Mucosa of stomach (tissue), 1 donor: ENCODE results near the gene CACNG1.

Source experiments
- H3K27me3 ChIP-seq: one replicate; pipeline ENCODE4 v1.7.0; 2013; ENCODE audit warnings: mild to moderate bottlenecking, low read length; ENCODE audit not compliant: control insufficient read depth, insufficient read depth
- H3K36me3 ChIP-seq: one replicate; pipeline ENCODE4 v1.7.0; 2013; ENCODE audit warnings: low read length; ENCODE audit not compliant: control insufficient read depth, insufficient read depth
- H3K4me1 ChIP-seq: one replicate; pipeline ENCODE4 v1.7.0; 2013; ENCODE audit warnings: mild to moderate bottlenecking, low read length; ENCODE audit not compliant: control insufficient read depth, insufficient read depth
- H3K4me3 ChIP-seq: one replicate; pipeline ENCODE4 v1.7.0; 2013; ENCODE audit warnings: low read length
- H3K9ac ChIP-seq: one replicate; pipeline ENCODE4 v1.7.0; 2013; ENCODE audit warnings: mild to moderate bottlenecking, low read length, moderate library complexity
- H3K9me3 ChIP-seq: one replicate; pipeline ENCODE4 v1.7.0; 2013; ENCODE audit warnings: mild to moderate bottlenecking, low read length, moderate library complexity; ENCODE audit not compliant: control insufficient read depth
- donor health status: Pancreatic carcinoma.

Gene CACNG1

GRCh38 chr17:67043283-67043682 lies 1.1 kb upstream of the CACNG1 start:
- H3K9me3 ChIP-seq = no peaks in the 10 kb centered on the region

GRCh38 chr17:67044940-67045339 lies 586 bp downstream of the CACNG1 start:
- H3K27me3 ChIP-seq = no peaks in the 10 kb centered on the region
- H3K9ac ChIP-seq = no peak overlapping the region
- peaks cover 10% of the 10 kb centered on the region for H3K4me1 ChIP-seq
- H3K9me3 ChIP-seq = no peaks in the 10 kb centered on the region
- no peaks in the 10 kb centered on the region for H3K36me3 ChIP-seq
- no peak overlapping the region for H3K4me3 ChIP-seq

More at GRCh38 chr17:67043283-67043682, 1.1 kb upstream of the CACNG1 start:
- H3K4me1 ChIP-seq = peaks cover 10% of the 10 kb centered on the region
- no peak overlapping the region for H3K4me3 ChIP-seq
- H3K9ac ChIP-seq = no peak overlapping the region
- H3K36me3 ChIP-seq = no peaks in the 10 kb centered on the region
- H3K27me3 ChIP-seq = no peaks in the 10 kb centered on the region

GRCh38 chr17:67046398-67046797 lies 2.0 kb downstream of the CACNG1 start:
- Histone ChIP-seq H3K9ac (no peak overlapping the region), H3K9me3 (no peaks in the 10 kb centered on the region), H3K27me3 (no peaks in the 10 kb centered on the region), H3K4me1 (peaks cover 10% of the 10 kb centered on the region), H3K4me3 (no peak overlapping the region), H3K36me3 (no peaks in the 10 kb centered on the region)

DNA sequence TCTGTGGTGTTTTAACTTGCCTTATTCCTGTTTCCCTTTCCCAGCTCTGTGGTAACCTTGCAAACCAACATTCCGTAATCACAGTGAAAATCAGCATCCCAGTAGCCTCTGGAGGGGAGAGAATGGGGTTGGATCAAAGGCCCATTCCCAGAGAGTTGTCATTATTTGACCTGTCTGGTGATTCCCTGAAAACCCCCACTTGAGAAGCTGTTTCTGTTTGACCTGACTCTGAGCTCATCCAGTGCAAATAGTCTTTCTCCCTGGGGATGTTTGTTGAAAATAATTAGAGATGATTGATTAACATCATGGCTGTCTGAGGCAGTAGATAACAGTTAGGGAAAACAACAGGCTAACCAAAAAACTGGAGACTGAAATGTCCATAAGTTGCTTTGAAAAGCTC lies 3.0 kb downstream of the CACNG1 start:
- Histone ChIP-seq H3K27me3 (no peaks in the 10 kb centered on the region), H3K9ac (no peak overlapping the region), H3K4me1 (peaks cover 2% of the 10 kb centered on the region), H3K4me3 (no peak overlapping the region), H3K9me3 (no peaks in the 10 kb centered on the region), H3K36me3 (no peaks in the 10 kb centered on the region)

GRCh38 chr17:67049025-67049739 lies 4.8 kb downstream of the CACNG1 start:
- Histone ChIP-seq H3K27me3 (no peaks in the 10 kb centered on the region), H3K9me3 (no peaks in the 10 kb centered on the region), H3K36me3 (no peaks in the 10 kb centered on the region), H3K9ac (no peak overlapping the region), H3K4me1 (no peaks in the 10 kb centered on the region), H3K4me3 (no peak overlapping the region)

GRCh38 chr17:67050066-67050465 lies 5.7 kb downstream of the CACNG1 start:
- no peaks in the 10 kb centered on the region for H3K27me3 ChIP-seq
- H3K36me3 ChIP-seq = no peaks in the 10 kb centered on the region
- no peaks in the 10 kb centered on the region for H3K4me1 ChIP-seq

GRCh38 chr17:67050471-67051154 lies 6.3 kb downstream of the CACNG1 start:
- Histone ChIP-seq H3K27me3 (no peaks in the 10 kb centered on the region), H3K4me3 (no peak overlapping the region), H3K9me3 (no peaks in the 10 kb centered on the region), H3K4me1 (no peaks in the 10 kb centered on the region), H3K9ac (no peak overlapping the region), H3K36me3 (no peaks in the 10 kb centered on the region)

More at GRCh38 chr17:67050066-67050465, 5.7 kb downstream of the CACNG1 start:
- H3K9me3 ChIP-seq = no peaks in the 10 kb centered on the region
- no peak overlapping the region for H3K9ac ChIP-seq
- no peak overlapping the region for H3K4me3 ChIP-seq

DNA sequence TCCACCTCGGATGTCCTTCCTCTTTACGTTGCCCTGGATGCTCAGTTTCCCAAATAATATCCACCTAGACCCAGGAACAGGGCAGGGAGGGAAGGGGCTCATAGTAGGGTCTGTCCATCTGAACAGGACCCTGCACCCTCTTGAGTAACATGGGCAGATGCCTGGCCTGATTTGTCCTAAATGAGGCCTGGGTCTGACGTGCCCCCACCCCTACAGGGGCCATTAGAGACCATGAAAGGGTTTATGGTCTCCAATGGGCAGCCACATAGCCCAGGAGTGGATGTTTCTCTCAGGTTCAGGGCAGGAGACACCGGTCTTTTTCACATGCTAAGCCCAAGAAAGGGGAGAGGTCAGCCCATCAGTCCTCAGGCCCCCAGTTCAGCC lies 6.8 kb downstream of the CACNG1 start:
- Histone ChIP-seq H3K4me1 (peaks cover 4% of the 10 kb centered on the region), H3K36me3 (no peaks in the 10 kb centered on the region), H3K27me3 (no peaks in the 10 kb centered on the region), H3K9ac (no peak overlapping the region), H3K9me3 (no peaks in the 10 kb centered on the region), H3K4me3 (no peak overlapping the region)

DNA sequence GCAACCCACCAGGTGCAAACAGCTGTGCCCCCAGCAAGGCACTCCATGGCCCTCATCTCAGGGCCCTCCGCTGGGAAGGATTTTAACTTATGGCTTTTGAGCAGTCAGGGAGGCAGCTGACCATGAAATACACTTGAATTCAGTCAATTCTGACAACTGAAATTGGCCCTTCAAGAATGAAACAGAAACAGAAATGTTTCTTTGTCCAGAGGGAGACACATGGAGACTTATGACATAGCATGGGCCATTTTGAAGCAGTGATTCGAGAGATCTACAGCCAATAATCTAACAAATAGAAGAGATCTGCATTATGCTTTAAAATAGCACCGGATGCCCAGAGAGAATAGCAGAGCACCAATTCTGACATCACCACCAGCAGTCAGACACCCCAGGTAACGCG lies 7.5 kb downstream of the CACNG1 start:
- Histone ChIP-seq H3K27me3 (no peaks in the 10 kb centered on the region), H3K36me3 (no peaks in the 10 kb centered on the region), H3K4me1 (peaks cover 11% of the 10 kb centered on the region), H3K4me3 (no peak overlapping the region), H3K9ac (no peak overlapping the region), H3K9me3 (no peaks in the 10 kb centered on the region)

DNA sequence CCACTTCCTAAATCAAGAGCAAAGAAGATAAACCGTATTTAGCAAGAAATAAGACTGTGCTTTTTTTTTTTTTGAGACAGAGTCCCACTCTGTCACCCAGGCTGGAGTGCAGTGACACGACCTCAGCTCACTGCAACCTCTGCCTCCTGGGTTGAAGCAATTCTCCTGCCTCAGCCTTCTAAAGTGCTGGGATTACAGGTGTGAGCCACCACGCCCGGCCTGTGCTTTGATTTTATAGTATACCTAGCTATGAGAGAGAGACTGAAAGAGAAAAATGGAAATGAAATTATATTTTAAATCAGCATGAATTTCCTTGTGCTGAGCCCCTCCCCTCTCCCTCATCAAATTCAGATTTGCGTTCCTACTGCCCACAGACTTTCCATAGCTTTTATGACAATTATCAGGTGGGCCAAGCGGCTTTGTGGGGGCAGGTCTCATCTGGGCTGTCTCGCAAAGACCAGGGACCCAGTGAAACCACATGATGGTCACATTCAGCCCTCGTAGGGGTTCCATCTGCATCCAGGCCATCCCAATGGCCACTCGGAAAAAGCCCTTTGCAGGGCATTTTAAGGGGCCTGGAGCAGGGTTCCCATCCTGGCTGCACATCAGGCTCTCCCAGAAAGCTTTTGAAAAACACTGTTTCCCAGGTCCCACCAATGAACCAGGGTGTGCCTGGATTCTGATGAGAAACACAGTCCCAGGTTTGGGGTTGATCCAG lies 8.5 kb downstream of the CACNG1 start:
- no peaks in the 10 kb centered on the region for H3K36me3 ChIP-seq
- no peaks in the 10 kb centered on the region for H3K9me3 ChIP-seq
- peaks cover 12% of the 10 kb centered on the region for H3K4me1 ChIP-seq
- no peaks in the 10 kb centered on the region for H3K27me3 ChIP-seq
- H3K4me3 ChIP-seq = no peak overlapping the region
- H3K9ac ChIP-seq = no peak overlapping the region

DNA sequence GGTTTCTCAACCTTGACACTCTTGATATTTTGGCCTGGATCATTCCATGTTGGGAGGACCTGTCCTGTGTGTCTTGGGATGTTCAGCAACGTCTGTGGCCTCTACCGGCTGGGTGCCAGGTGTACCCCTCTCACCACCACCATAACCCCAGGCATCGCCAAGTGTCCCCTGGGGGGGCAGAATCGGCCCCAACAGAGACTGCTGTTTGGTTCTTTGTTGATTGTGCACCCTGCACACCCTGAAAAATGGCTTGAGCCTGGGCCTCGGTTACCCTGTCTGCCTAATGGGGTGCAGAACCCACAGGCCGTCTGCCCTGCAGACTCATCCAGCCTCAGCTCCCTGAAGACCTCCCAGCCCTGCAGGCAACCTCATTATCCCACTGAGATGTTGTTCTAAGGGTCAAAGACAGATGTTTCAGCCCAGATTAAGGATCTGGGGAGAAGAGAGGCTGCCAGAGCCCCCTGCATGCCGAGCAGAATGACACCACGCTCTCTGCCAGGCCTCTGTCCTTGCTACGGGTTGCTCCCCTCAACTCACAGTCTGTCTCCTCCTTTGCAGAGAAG lies 9.2 kb downstream of the CACNG1 start:
- H3K4me3 ChIP-seq = no peak overlapping the region
- no peaks in the 10 kb centered on the region for H3K9me3 ChIP-seq
- H3K4me1 ChIP-seq = peaks cover 12% of the 10 kb centered on the region
- H3K9ac ChIP-seq = no peak overlapping the region
- H3K27me3 ChIP-seq = no peaks in the 10 kb centered on the region
- H3K36me3 ChIP-seq = no peaks in the 10 kb centered on the region
